Endothelial cell of umbilical vein (primary cell): ENCODE results near the gene PTAFR. TPM values are rescaled to one million over a fixed set of nuclear protein-coding genes. Genes with fewer than 3 reads are reported as not detected.

Experiments used
- BruUV-seq: library from RNA; stranded (reverse); fragments of 400-500 nt; replicated peaks from 2 replicates; lab custom pipeline; 2021; lab: Mats Ljungman, UMichigan
- CTCF ChIA-PET: fragments of 300-600, 350-600 bp; sonication (Branson Sonifier 250); formaldehyde crosslinking; loops from one replicate; lab custom pipeline; 2021; ENCODE audit warnings: antibody characterized with exemption, inconsistent platforms; lab: Charles Lee
- POLR2A ChIA-PET: fragments of 300-600, 350-600 bp; sonication (Branson Sonifier 250); formaldehyde crosslinking; loops from one replicate; lab custom pipeline; 2021; ENCODE audit warnings: antibody characterized with exemption, inconsistent platforms; lab: Charles Lee
- DNase-seq: peaks from one replicate; pipeline ENCODE4 v3.0.0-alpha.2; 2011; ENCODE audit warnings: low read depth, low spot score
- FAIRE-seq: peaks from 2 replicates; lab custom pipeline; 2011; peaks lifted over from hg19 to GRCh38; lab: Jason Lieb, UNC
- H2AFZ ChIP-seq: 2 replicates; pipeline ENCODE4 v1.6.0; 2012; ENCODE audit warnings: low read depth, low read length, control low read depth, inconsistent platforms
- H3K27ac ChIP-seq: 2 replicates; pipeline ENCODE4 v1.5.1; 2011; ENCODE audit warnings: low read depth, mild to moderate bottlenecking, control low read depth, low read length, moderate library complexity; ENCODE audit not compliant: insufficient read depth
- H3K27me3 ChIP-seq, 2 experiments: 2 replicates each; pipeline versions ENCODE4 v1.6.0 to v1.6.1; 2011; ENCODE audit warnings: low read length in 2 of 2, mixed read lengths in 1 of 2; ENCODE audit not compliant: control insufficient read depth in 2 of 2, insufficient read depth in 2 of 2
- H3K36me3 ChIP-seq, 2 experiments: 2 replicates in 1 of 2; 3 replicates in 1 of 2; pipeline ENCODE4 v1.5.1; 2011; ENCODE audit warnings: low read length in 2 of 2, mild to moderate bottlenecking in 1 of 2, moderate library complexity in 1 of 2; ENCODE audit not compliant: control insufficient read depth in 2 of 2, insufficient read depth in 2 of 2; ENCODE audit errors: extremely low read depth in 1 of 2
- H3K4me1 ChIP-seq: 3 replicates; pipeline ENCODE4 v1.5.1; 2011; ENCODE audit warnings: mild to moderate bottlenecking, low read length; ENCODE audit not compliant: control insufficient read depth, insufficient read depth; ENCODE audit errors: extremely low read depth
- H3K4me2 ChIP-seq: 2 replicates; pipeline ENCODE4 v1.6.1; 2011; ENCODE audit warnings: low read length, control low read depth, mixed read lengths; ENCODE audit not compliant: insufficient read depth
- H3K4me3 ChIP-seq, 3 experiments: fragments of 200-600 bp in 1 of 3; sonication (generic), shearing (Covaris generic) in 1 of 3; replicated peaks in 1 of 3; 2 replicates each; pipeline ENCODE4 v1.5.1; 2011 to 2016; ENCODE audit warnings: control low read depth in 3 of 3, low read length in 3 of 3, mild to moderate bottlenecking in 2 of 3, inconsistent platforms in 1 of 3, low read depth in 1 of 3, moderate library complexity in 1 of 3; ENCODE audit not compliant: insufficient read depth in 1 of 3
- H3K79me2 ChIP-seq: 2 replicates; pipeline ENCODE4 v1.6.0; 2012; ENCODE audit warnings: low read length, inconsistent platforms; ENCODE audit not compliant: control insufficient read depth, insufficient read depth
- H3K9ac ChIP-seq: replicated peaks from 2 replicates; pipeline ENCODE3; 2011; ENCODE audit warnings: low read length, control low read depth; ENCODE audit not compliant: insufficient read depth; ENCODE audit errors: extremely low read depth
- H3K9me1 ChIP-seq: replicated peaks from 3 replicates; pipeline ENCODE4 v1.6.0; 2011; ENCODE audit warnings: mild to moderate bottlenecking, low read length; ENCODE audit not compliant: control insufficient read depth, insufficient read depth; ENCODE audit errors: extremely low read depth
- H3K9me3 ChIP-seq: replicated peaks from 2 replicates; pipeline ENCODE4 v1.5.1; 2012; ENCODE audit warnings: low read length, inconsistent platforms; ENCODE audit not compliant: control insufficient read depth, insufficient read depth
- H4K20me1 ChIP-seq: replicated peaks from 2 replicates; pipeline ENCODE3; 2011; ENCODE audit warnings: mild to moderate bottlenecking, low read length; ENCODE audit not compliant: control insufficient read depth, insufficient read depth; ENCODE audit errors: extremely low read depth
- CTCF ChIP-seq, 2 donors: IDR thresholded peaks; 1 replicate in 1 of 2; 2 replicates in 1 of 2; pipeline ENCODE4 v1.5.1; 2011; ENCODE audit warnings: low read length in 2 of 2, mild to moderate bottlenecking in 2 of 2, moderate library complexity in 2 of 2, control low read depth in 1 of 2, inconsistent platforms in 1 of 2, low read depth in 1 of 2; ENCODE audit not compliant: insufficient read depth in 1 of 2; ENCODE audit errors: extremely low read depth in 1 of 2
- EZH2 ChIP-seq: IDR thresholded peaks from 2 replicates; pipeline ENCODE4 v1.6.1; 2012; ENCODE audit warnings: borderline replicate concordance, low read depth, mild to moderate bottlenecking, moderate library complexity, low read length, inconsistent platforms; ENCODE audit not compliant: severe bottlenecking
- FOS ChIP-seq: IDR thresholded peaks from 2 replicates; pipeline ENCODE4 v1.6.1; 2011; ENCODE audit warnings: mild to moderate bottlenecking, low read length, moderate library complexity, borderline replicate concordance; ENCODE audit not compliant: insufficient read depth
- GATA2 ChIP-seq: IDR thresholded peaks from 2 replicates; pipeline ENCODE4 v1.7.0; 2011; ENCODE audit warnings: low read depth, mild to moderate bottlenecking, moderate library complexity, mixed read lengths, low read length; ENCODE audit not compliant: insufficient read length, insufficient read depth
- JUN ChIP-seq: IDR thresholded peaks from 2 replicates; pipeline ENCODE4 v1.6.1; 2011; ENCODE audit warnings: borderline replicate concordance, low read depth; ENCODE audit not compliant: insufficient read length, insufficient read depth
- MAX ChIP-seq: IDR thresholded peaks from 2 replicates; pipeline ENCODE4 v1.6.1; 2011; ENCODE audit not compliant: insufficient read depth, insufficient read length
- MYC ChIP-seq: IDR thresholded peaks from one replicate; pipeline ENCODE4 v1.6.1; 2011; ENCODE audit warnings: mild to moderate bottlenecking, low read depth, low read length
- POLR2A ChIP-seq: IDR thresholded peaks from 2 replicates; pipeline ENCODE4 v1.6.1; 2012; ENCODE audit warnings: low read depth, mild to moderate bottlenecking, control low read depth, low read length
- POLR2AphosphoS5 ChIP-seq: IDR thresholded peaks from 2 replicates; pipeline ENCODE4 v1.6.1; 2012; ENCODE audit warnings: low read depth, mild to moderate bottlenecking, control low read depth, low read length, moderate library complexity; ENCODE audit not compliant: insufficient read depth
- dilution Hi-C: fragments of 300-500 bp; cut with MboI; formaldehyde crosslinking; loops from one replicate; pipeline ENCODE4 v1.15.0; 2019; ENCODE audit warnings: low sequenced_read_pairs; ENCODE audit not compliant: extremely low pct_ligation_motif_present
- intact Hi-C: fragments of 100-400 bp; cut with micrococcal nuclease; formaldehyde crosslinking; loops from one replicate; pipeline ENCODE4 v1.10.0; 2022
- polyA plus RNA-seq, 4 experiments: library from polyadenylated mRNA; depleted of rRNA in 3 of 4; stranded (reverse) in 3 of 4; unstranded in 1 of 4; fragments of >200 nt; gene quantifications; 2 replicates each; pipeline versions ENCODE4 v1.2.1 to v1.2.3, GENCODE V29; 2011 to 2012; ENCODE audit warnings: missing spikeins in 1 of 4
- small RNA-seq: library from RNA; depleted of rRNA; stranded (forward); fragments of <200 nt; gene quantifications from one replicate; pipeline ENCODE3, GENCODE V24; 2012; ENCODE audit warnings: low replicate concordance, low read depth; ENCODE audit not compliant: insufficient read depth, insufficient read length
- total RNA-seq: library from RNA; stranded (reverse); gene quantifications from 2 replicates; pipeline ENCODE4 v1.2.3, GENCODE V29; 2021

PTAFR gene
- total and polyA plus RNA-seq, 2 donors (not counting 3 experiments of a cell fraction or from before 2014, with no cell fraction given), result 0.20 to 0.32 TPM

GRCh38 chr1:28099050-28099769 is 77.3 kb downstream of the PTAFR start:
- Histone ChIP-seq H3K79me2 (no peaks in the 10 kb centered on the region), H3K4me3 (no peak overlapping the region), H3K4me2 (no peak overlapping the region), H4K20me1 (no peaks in the 10 kb centered on the region), H3K36me3 (no peaks in the 10 kb centered on the region), H3K27me3 (no peaks in the 10 kb centered on the region), H3K9ac (no peak overlapping the region), H2AFZ (no peak overlapping the region), H3K27ac (no peak overlapping the region), H3K9me1 (no peaks in the 10 kb centered on the region), H3K9me3 (no peaks in the 10 kb centered on the region), H3K4me1 (no peaks in the 10 kb centered on the region)
- POLR2A ChIA-PET, result no interaction called here
- TF ChIP-seq MYC (no peak), FOS (no peak), MAX (no peak), POLR2A (no peak), EZH2 (no peak), GATA2 (no peak), POLR2AphosphoS5 (no peak), CTCF (IDR thresholded peaks at IDR 0.05; ENCODE audit: extremely low read depth in 1 of 2, insufficient read depth in 1 of 2, low read depth in 1 of 2, low read length in 2 of 2) (no peak), JUN (no peak)
- CTCF ChIA-PET, result interaction anchor here (1.0 kb wide), 1 partner anchor 110 kb away, joined by 4 read pairs; no protein-coding TSS in a partner anchor
- intact Hi-C loops, result no loop called here
- BruUV-seq, result no TSS peak
- no peak for DNase-seq
- dilution Hi-C loops, result no loop called here
- no peak for FAIRE-seq

Small RNA genes lying within 50 kb of the gene (small RNA-seq; reads per million reads assigned to genes)
- gene RNU6-176P, result not detected

Other genes starting within 250 kb of the PTAFR start
- gene SMPDL3B, start 241.7 kb downstream of the PTAFR start, total RNA-seq, result 0.23 TPM in 1 of 2 replicates, not detected in the other
- gene SMPDL3B, start 241.7 kb downstream of the PTAFR start, polyA plus RNA-seq, result 1.2 and 1.3 TPM in 2 replicates
- gene XKR8, start 216.7 kb downstream of the PTAFR start, total RNA-seq, result 10.0 TPM in 2 replicates
- gene XKR8, start 216.7 kb downstream of the PTAFR start, polyA plus RNA-seq, result 13.1 and 15.2 TPM in 2 replicates
- gene EYA3, start 88.1 kb downstream of the PTAFR start, total RNA-seq, result 29.7 and 33.0 TPM in 2 replicates
- gene EYA3, start 88.1 kb downstream of the PTAFR start, polyA plus RNA-seq, result 12.7 TPM in 2 replicates
- 101 and 106 TPM in 2 replicates for gene DNAJC8, start 56.3 kb upstream of the PTAFR start, total RNA-seq
- 71.0 and 73.3 TPM in 2 replicates for gene DNAJC8, start 56.3 kb upstream of the PTAFR start, polyA plus RNA-seq
- 133 and 144 TPM in 2 replicates for gene ATP5IF1, start 59.4 kb upstream of the PTAFR start, total RNA-seq
- gene ATP5IF1, start 59.4 kb upstream of the PTAFR start, polyA plus RNA-seq, result 161 and 243 TPM in 2 replicates
- 13.1 and 13.2 TPM in 2 replicates for gene SESN2, start 82.8 kb upstream of the PTAFR start, total RNA-seq
- 11.6 and 14.4 TPM in 2 replicates for gene SESN2, start 82.8 kb upstream of the PTAFR start, polyA plus RNA-seq
- 12.5 and 15.6 TPM in 2 replicates for gene MED18, start 152.3 kb upstream of the PTAFR start, total RNA-seq
- 19.7 and 20.2 TPM in 2 replicates for gene MED18, start 152.3 kb upstream of the PTAFR start, polyA plus RNA-seq
- gene PHACTR4, start 193.1 kb upstream of the PTAFR start, total RNA-seq, result 59.7 and 61.0 TPM in 2 replicates
- 18.2 and 25.4 TPM in 2 replicates for gene PHACTR4, start 193.1 kb upstream of the PTAFR start, polyA plus RNA-seq